GM19025 (cell line): ENCODE results near the gene PCOLCE2.

Experiments used
- ATAC-seq: cut with Tn5 transposase; IDR thresholded peaks from one replicate; pipeline ENCODE4 v1.9.1; 2021; ENCODE audit warnings: mild to moderate bottlenecking, low read depth, moderate library complexity; ENCODE audit not compliant: unreplicated experiment

PCOLCE2 gene

GRCh38 chr3:142866841-142867631 lies 21.8 kb downstream of the PCOLCE2 start:
- no peak for ATAC-seq

- no peak for ATAC-seq
Observed at GRCh38 chr3:142863930-142864920, 24.7 kb downstream of the PCOLCE2 start.

- no peak for ATAC-seq
Observed at GRCh38 chr3:142863010-142863817, 25.7 kb downstream of the PCOLCE2 start.

GRCh38 chr3:142861926-142862325 lies 27.0 kb downstream of the PCOLCE2 start:
- ATAC-seq: no peak

- ATAC-seq: no peak
Observed at GRCh38 chr3:142858043-142858442, 30.8 kb downstream of the PCOLCE2 start.

- no peak for ATAC-seq
Observed at GRCh38 chr3:142857056-142857455, 31.8 kb downstream of the PCOLCE2 start.

GRCh38 chr3:142853270-142854168 lies 35.4 kb downstream of the PCOLCE2 start:
- no peak for ATAC-seq

- no peak for ATAC-seq
Observed at GRCh38 chr3:142852009-142852408, 36.9 kb downstream of the PCOLCE2 start.

- no peak for ATAC-seq
Observed at GRCh38 chr3:142850395-142851023, 38.4 kb downstream of the PCOLCE2 start.

GRCh38 chr3:142849148-142849547 lies 39.7 kb downstream of the PCOLCE2 start:
- no peak for ATAC-seq

GRCh38 chr3:142846779-142847577 lies 41.9 kb downstream of the PCOLCE2 start:
- ATAC-seq: no peak

- ATAC-seq: no peak
Observed at GRCh38 chr3:142844339-142844977, 44.4 kb downstream of the PCOLCE2 start.

GRCh38 chr3:142839831-142840230 lies 49.1 kb downstream of the PCOLCE2 start:
- no peak for ATAC-seq

- no peak for ATAC-seq
Observed at GRCh38 chr3:142837526-142837925, 51.4 kb downstream of the PCOLCE2 start.

- ATAC-seq: peak; percentile 95
Observed at GRCh38 chr3:142828703-142829305, 60.1 kb downstream of the PCOLCE2 start.

- ATAC-seq: no peak
Observed at GRCh38 chr3:142819179-142819578, 69.7 kb downstream of the PCOLCE2 start.

- no peak for ATAC-seq
Observed at GRCh38 chr3:142818651-142819050, 70.2 kb downstream of the PCOLCE2 start.
